ENCODE results near the gene ATF4.

Gene ATF4

GRCh38 chr22:39536711-39537110 lies 16.3 kb downstream of the ATF4 start:
- H3K9me3 ChIP-seq (ENCODE audit: low read length): no peaks in the 10 kb centered on the region
- peaks cover 6% of the 10 kb centered on the region for H3K79me2 ChIP-seq (ENCODE audit: insufficient read depth, low read length)
- H3K9me2 ChIP-seq (ENCODE audit: low read depth, low read length): no peaks in the 10 kb centered on the region
- H4K20me1 ChIP-seq (ENCODE audit: insufficient read depth, low read length): no peaks in the 10 kb centered on the region
- no peaks in the 10 kb centered on the region for H3F3A ChIP-seq (ENCODE audit: insufficient read depth, low read length)
- H3K4me2 ChIP-seq (ENCODE audit: low read length): no peak overlapping the region
- H2AFZ ChIP-seq (ENCODE audit: low read length): no peak overlapping the region
- no peak overlapping the region for H3K4me3 ChIP-seq (ENCODE audit: low read depth, low read length, poor library complexity, severe bottlenecking)
- no peak overlapping the region for H3K27ac ChIP-seq (ENCODE audit: low read depth, low read length, poor library complexity, severe bottlenecking)
- H3K27me3 ChIP-seq (ENCODE audit: insufficient read depth, low read length): no peaks in the 10 kb centered on the region
- peaks cover 26% of the 10 kb centered on the region for H3K4me1 ChIP-seq (ENCODE audit: insufficient read depth, low read length, severe bottlenecking)
- TF ChIP-seq EZH2 (IDR thresholded peaks at IDR 0.05; ENCODE audit: borderline replicate concordance, low read length) (no peak), CTCF (IDR thresholded peaks at IDR 0.05; ENCODE audit: low read length) (no peak)
- H3K36me3 ChIP-seq (ENCODE audit: insufficient read depth, low read length): 0 out of 2 replicates have a peak, but pooled peaks cover 5% of the 10 kb centered on the region
- H3K9ac ChIP-seq (ENCODE audit: low read length): no peak overlapping the region

GRCh38 chr22:39537975-39538374 lies 17.6 kb downstream of the ATF4 start:
- TF ChIP-seq CTCF (IDR thresholded peaks at IDR 0.05; ENCODE audit: low read length) (no peak), EZH2 (IDR thresholded peaks at IDR 0.05; ENCODE audit: borderline replicate concordance, low read length) (no peak)
- Histone ChIP-seq H3K9me3 (ENCODE audit: low read length) (no peaks in the 10 kb centered on the region), H3K4me2 (ENCODE audit: low read length) (no peak overlapping the region), H4K20me1 (ENCODE audit: insufficient read depth, low read length) (no peaks in the 10 kb centered on the region), H3K27me3 (ENCODE audit: insufficient read depth, low read length) (no peaks in the 10 kb centered on the region), H3F3A (ENCODE audit: insufficient read depth, low read length) (no peaks in the 10 kb centered on the region), H3K79me2 (ENCODE audit: insufficient read depth, low read length) (no peaks in the 10 kb centered on the region), H3K9me2 (ENCODE audit: low read depth, low read length) (no peaks in the 10 kb centered on the region), H3K27ac (ENCODE audit: low read depth, low read length, poor library complexity, severe bottlenecking) (no peak overlapping the region), H3K4me3 (ENCODE audit: low read depth, low read length, poor library complexity, severe bottlenecking) (no peak overlapping the region), H2AFZ (ENCODE audit: low read length) (no peak overlapping the region), H3K36me3 (ENCODE audit: insufficient read depth, low read length) (no peaks in the 10 kb centered on the region), H3K9ac (ENCODE audit: low read length) (no peak overlapping the region), H3K4me1 (ENCODE audit: insufficient read depth, low read length, severe bottlenecking) (peaks cover 21% of the 10 kb centered on the region)

GRCh38 chr22:39543095-39543494 lies 22.7 kb downstream of the ATF4 start:
- no peak overlapping the region for H3K9ac ChIP-seq (ENCODE audit: low read length)
- H3K36me3 ChIP-seq (ENCODE audit: insufficient read depth, low read length): no peaks in the 10 kb centered on the region
- H3K4me3 ChIP-seq (ENCODE audit: low read depth, low read length, poor library complexity, severe bottlenecking): no peak overlapping the region
- H3F3A ChIP-seq (ENCODE audit: insufficient read depth, low read length): no peaks in the 10 kb centered on the region
- no peak overlapping the region for H2AFZ ChIP-seq (ENCODE audit: low read length)
- H3K4me2 ChIP-seq (ENCODE audit: low read length): no peak overlapping the region
- H3K4me1 ChIP-seq (ENCODE audit: insufficient read depth, low read length, severe bottlenecking): no peaks in the 10 kb centered on the region
- no peaks in the 10 kb centered on the region for H3K27me3 ChIP-seq (ENCODE audit: insufficient read depth, low read length)
- H3K79me2 ChIP-seq (ENCODE audit: insufficient read depth, low read length): no peaks in the 10 kb centered on the region
- no peaks in the 10 kb centered on the region for H4K20me1 ChIP-seq (ENCODE audit: insufficient read depth, low read length)
- no peak overlapping the region for H3K27ac ChIP-seq (ENCODE audit: low read depth, low read length, poor library complexity, severe bottlenecking)
- H3K9me3 ChIP-seq (ENCODE audit: low read length): no peaks in the 10 kb centered on the region
- H3K9me2 ChIP-seq (ENCODE audit: low read depth, low read length): no peaks in the 10 kb centered on the region
- TF ChIP-seq EZH2 (IDR thresholded peaks at IDR 0.05; ENCODE audit: borderline replicate concordance, low read length) (no peak), CTCF (IDR thresholded peaks at IDR 0.05; ENCODE audit: low read length) (peak; percentile 70)

All from OCI-LY1 (cell line).